Activated T-helper 17 cell treated with anti-CD3 and anti-CD28 coated beads, Interleukin-2, amount 50 U/mL, for 72 hours (primary cell): ENCODE measurements around the gene ZNF638. TPM values are rescaled to one million over a fixed set of nuclear protein-coding genes. Genes with fewer than 3 reads are reported as not detected.

Experiments
- ATAC-seq: fragments of 150-1000 bp; cut with Tn5 transposase; replicated peaks from 2 replicates; pipeline ENCODE4 v1.10.0; 2021; ENCODE audit warnings: mild to moderate bottlenecking, moderate library complexity
- H3K27ac Mint-ChIP-seq: one replicate; pipeline ENCODE4 v1.8.0; 2022; ENCODE audit warnings: mixed read lengths
- H3K27me3 Mint-ChIP-seq: one replicate; pipeline ENCODE4 v1.8.0; 2022; ENCODE audit warnings: mixed read lengths
- H3K36me3 Mint-ChIP-seq: one replicate; pipeline ENCODE4 v1.8.0; 2022; ENCODE audit warnings: low read depth, mild to moderate bottlenecking, mixed read lengths
- H3K4me1 Mint-ChIP-seq: one replicate; pipeline ENCODE4 v1.8.0; 2022; ENCODE audit warnings: mixed read lengths
- H3K4me3 Mint-ChIP-seq: one replicate; pipeline ENCODE4 v1.8.0; 2022; ENCODE audit warnings: mild to moderate bottlenecking, mixed read lengths
- H3K9me3 Mint-ChIP-seq: one replicate; pipeline ENCODE4 v1.8.0; 2022; ENCODE audit warnings: mixed read lengths
- total RNA-seq, 2 donors: library from RNA; stranded (reverse); gene quantifications; one replicate each; pipeline ENCODE4 v1.2.3, GENCODE V29; 2022

ZNF638 gene
- total RNA-seq, 2 donors from 2014 or later = 96.1 to 173 TPM

- ATAC-seq = no peak
- Mint-ChIP-seq H3K4me1 (no peaks in the 10 kb centered on the region), H3K4me3 (no peak overlapping the region), H3K27me3 (peaks cover 11% of the 10 kb centered on the region), H3K36me3 (no peaks in the 10 kb centered on the region), H3K27ac (no peak overlapping the region), H3K9me3 (no peaks in the 10 kb centered on the region)
These were observed 129.7 kb downstream of the ZNF638 start for GRCh38 chr2:71461304-71461671.

GRCh38 chr2:71462056-71462605 is 130.5 kb downstream of the ZNF638 start:
- ATAC-seq = no peak
- Mint-ChIP-seq H3K36me3 (no peaks in the 10 kb centered on the region), H3K27ac (no peak overlapping the region), H3K27me3 (peaks cover 12% of the 10 kb centered on the region), H3K4me1 (peaks cover 2% of the 10 kb centered on the region), H3K4me3 (no peak overlapping the region), H3K9me3 (no peaks in the 10 kb centered on the region)

GRCh38 chr2:71462641-71463341 is 131.2 kb downstream of the ZNF638 start:
- Mint-ChIP-seq H3K9me3 (no peaks in the 10 kb centered on the region), H3K27ac (no peak overlapping the region), H3K27me3 (peaks cover 16% of the 10 kb centered on the region), H3K36me3 (no peaks in the 10 kb centered on the region), H3K4me3 (no peak overlapping the region), H3K4me1 (peaks cover 7% of the 10 kb centered on the region)
- no peak for ATAC-seq

- H3K9me3 Mint-ChIP-seq = no peaks in the 10 kb centered on the region
- no peaks in the 10 kb centered on the region for H3K36me3 Mint-ChIP-seq
- no peak for ATAC-seq
- H3K27me3 Mint-ChIP-seq = peaks cover 21% of the 10 kb centered on the region
- H3K4me1 Mint-ChIP-seq = peaks cover 7% of the 10 kb centered on the region
- H3K27ac Mint-ChIP-seq = no peak overlapping the region
- H3K4me3 Mint-ChIP-seq = no peak overlapping the region
These were observed 131.7 kb downstream of the ZNF638 start for GRCh38 chr2:71463342-71463654.

GRCh38 chr2:71464389-71464788 is 132.8 kb downstream of the ZNF638 start:
- no peak overlapping the region for H3K4me3 Mint-ChIP-seq
- H3K36me3 Mint-ChIP-seq = no peaks in the 10 kb centered on the region
- no peak for ATAC-seq
- no peaks in the 10 kb centered on the region for H3K9me3 Mint-ChIP-seq
- H3K27ac Mint-ChIP-seq = no peak overlapping the region
- peaks cover 7% of the 10 kb centered on the region for H3K4me1 Mint-ChIP-seq
- peaks cover 31% of the 10 kb centered on the region for H3K27me3 Mint-ChIP-seq

GRCh38 chr2:71465356-71465755 is 133.8 kb downstream of the ZNF638 start:
- Mint-ChIP-seq H3K9me3 (no peaks in the 10 kb centered on the region), H3K27ac (no peak overlapping the region), H3K4me1 (peaks cover 7% of the 10 kb centered on the region), H3K4me3 (no peak overlapping the region), H3K36me3 (no peaks in the 10 kb centered on the region), H3K27me3 (peaks cover 37% of the 10 kb centered on the region)
- no peak for ATAC-seq

- no peak overlapping the region for H3K27ac Mint-ChIP-seq
- H3K36me3 Mint-ChIP-seq = no peaks in the 10 kb centered on the region
- no peak overlapping the region for H3K4me3 Mint-ChIP-seq
- peaks cover 7% of the 10 kb centered on the region for H3K4me1 Mint-ChIP-seq
- H3K27me3 Mint-ChIP-seq = peaks cover 41% of the 10 kb centered on the region
- no peak for ATAC-seq
- H3K9me3 Mint-ChIP-seq = no peaks in the 10 kb centered on the region
These were observed 134.3 kb downstream of the ZNF638 start for GRCh38 chr2:71465961-71466300.

GRCh38 chr2:71466301-71467179 is 135.0 kb downstream of the ZNF638 start:
- Mint-ChIP-seq H3K27me3 (peaks cover 35% of the 10 kb centered on the region), H3K9me3 (no peaks in the 10 kb centered on the region), H3K36me3 (no peaks in the 10 kb centered on the region), H3K4me1 (peaks cover 7% of the 10 kb centered on the region), H3K4me3 (peak overlapping the region; percentile 70), H3K27ac (no peak overlapping the region)
- ATAC-seq = peak; percentile 23

GRCh38 chr2:71467180-71467815 is 135.7 kb downstream of the ZNF638 start:
- H3K27me3 Mint-ChIP-seq = peaks cover 35% of the 10 kb centered on the region
- peak; percentile 20 for ATAC-seq

GRCh38 chr2:71468279-71469015 is 136.9 kb downstream of the ZNF638 start:
- Mint-ChIP-seq H3K36me3 (no peaks in the 10 kb centered on the region), H3K4me1 (peaks cover 7% of the 10 kb centered on the region), H3K9me3 (no peaks in the 10 kb centered on the region), H3K27ac (no peak overlapping the region), H3K27me3 (peaks cover 37% of the 10 kb centered on the region), H3K4me3 (no peak overlapping the region)
- ATAC-seq = no peak

More at GRCh38 chr2:71467180-71467815, 135.7 kb downstream of the ZNF638 start:
- Mint-ChIP-seq H3K36me3 (no peaks in the 10 kb centered on the region), H3K9me3 (no peaks in the 10 kb centered on the region), H3K4me1 (peaks cover 7% of the 10 kb centered on the region), H3K4me3 (peak overlapping the region; percentile 70), H3K27ac (no peak overlapping the region)

GRCh38 chr2:71469403-71470398 is 138.1 kb downstream of the ZNF638 start:
- no peak overlapping the region for H3K27ac Mint-ChIP-seq
- peaks cover 7% of the 10 kb centered on the region for H3K4me1 Mint-ChIP-seq
- H3K36me3 Mint-ChIP-seq = no peaks in the 10 kb centered on the region
- H3K27me3 Mint-ChIP-seq = peaks cover 37% of the 10 kb centered on the region
- ATAC-seq = no peak
- H3K4me3 Mint-ChIP-seq = no peak overlapping the region
- no peaks in the 10 kb centered on the region for H3K9me3 Mint-ChIP-seq

- Mint-ChIP-seq H3K9me3 (no peaks in the 10 kb centered on the region), H3K4me1 (peaks cover 7% of the 10 kb centered on the region), H3K36me3 (no peaks in the 10 kb centered on the region), H3K4me3 (no peak overlapping the region), H3K27ac (no peak overlapping the region), H3K27me3 (peaks cover 37% of the 10 kb centered on the region)
- ATAC-seq = peak; percentile 67
These were observed 139.7 kb downstream of the ZNF638 start for GRCh38 chr2:71471276-71471675.

- no peak overlapping the region for H3K4me3 Mint-ChIP-seq
- no peak overlapping the region for H3K27ac Mint-ChIP-seq
- H3K4me1 Mint-ChIP-seq = peaks cover 5% of the 10 kb centered on the region
- no peaks in the 10 kb centered on the region for H3K9me3 Mint-ChIP-seq
- peaks cover 35% of the 10 kb centered on the region for H3K27me3 Mint-ChIP-seq
- no peaks in the 10 kb centered on the region for H3K36me3 Mint-ChIP-seq
- ATAC-seq = no peak
These were observed 140.4 kb downstream of the ZNF638 start for GRCh38 chr2:71472019-71472418.
